ENCODE data around the gene PEX14. TPM values are rescaled to one million over a fixed set of nuclear protein-coding genes. Genes with fewer than 3 reads are reported as not detected.

Gene PEX14
- total RNA-seq, 1 experiment from 2014 or later = 29.3 TPM

GRCh38 chr1:10588640-10589039, 113.9 kb downstream of the PEX14 start:
- TF ChIP-seq MAX (IDR thresholded peaks at IDR 0.05) (no peak), EZH2phosphoT487 (IDR thresholded peaks at IDR 0.05; ENCODE audit: borderline replicate concordance) (no peak), YY1 (IDR thresholded peaks at IDR 0.05; ENCODE audit: extremely low read depth, insufficient replicate concordance, low read depth, low read length) (no peak), ZBTB33 (IDR thresholded peaks at IDR 0.05; ENCODE audit: extremely low read depth, insufficient replicate concordance, low read length) (no peak), CTCF (IDR thresholded peaks at IDR 0.05 in 2 of 3, conservative IDR thresholded peaks at IDR 0.05 in 1 of 3; ENCODE audit: borderline replicate concordance in 1 of 3, insufficient read depth in 1 of 3, low read depth in 2 of 3, low read length in 2 of 3) (no peak), CEBPB (IDR thresholded peaks at IDR 0.05; ENCODE audit: low read depth) (no peak), EZH2 (IDR thresholded peaks at IDR 0.05) (no peak), ZFX (IDR thresholded peaks at IDR 0.05) (no peak)
- CTCF ChIA-PET = no interaction called here
- BruUV-seq (replicated peaks) = no TSS peak

More at GRCh38 chr1:10588640-10589039, 113.9 kb downstream of the PEX14 start:
- H3K4me3 ChIP-seq (replicated peaks in 1 of 2; ENCODE audit: low read depth in 1 of 2, low read length in 2 of 2) = no peak overlapping the region
- no peaks in the 10 kb centered on the region for H3K36me3 ChIP-seq (ENCODE audit: control insufficient read depth in 1 of 2, insufficient read depth in 2 of 2, low read length in 2 of 2)
- H4K20me1 ChIP-seq (ENCODE audit: insufficient read depth) = peaks cover 6% of the 10 kb centered on the region; the same call in 1 of the 2 replicates
- DNase-seq (ENCODE audit: low read depth, low spot score) = no peak
- H3K4me2 ChIP-seq (ENCODE audit: low read length) = no peak overlapping the region
- POLR2A ChIA-PET = no interaction called here
- H3K4me1 ChIP-seq (ENCODE audit: control insufficient read depth in 1 of 2, insufficient read depth in 2 of 2, low read length in 2 of 2) = no peaks in the 10 kb centered on the region
- no peaks in the 10 kb centered on the region for H3K9me2 ChIP-seq (ENCODE audit: insufficient read depth)
- intact Hi-C loops (cut with micrococcal nuclease) = no loop called here
- no peak overlapping the region for H2AFZ ChIP-seq (ENCODE audit: low read depth, low read length, poor library complexity, severe bottlenecking)
- RAD21 ChIA-PET (ENCODE audit: low non-redundant PET in 1 of 2, low total read pairs in 2 of 2, uncharacterized antibody in 2 of 2, unreplicated experiment in 2 of 2) = no interaction called here
- H3K27ac ChIP-seq (ENCODE audit: low read depth, low read length) = no peak overlapping the region
- H3K27me3 ChIP-seq (ENCODE audit: insufficient read depth, low read length) = no peaks in the 10 kb centered on the region
- H3K9ac ChIP-seq (ENCODE audit: low read length) = no peak overlapping the region
- ATAC-seq = no peak
- H3K9me3 ChIP-seq (ENCODE audit: control insufficient read depth in 1 of 2, insufficient read depth in 1 of 2, low read depth in 1 of 2, low read length in 2 of 2) = no peaks in the 10 kb centered on the region
- H3K79me2 ChIP-seq (ENCODE audit: insufficient read depth, low read length) = no peaks in the 10 kb centered on the region
